OCI-LY3 (cell line): ENCODE results near the gene SMTN.

Source experiments
- EZH2phosphoT487 ChIP-seq: fragments of 200-600 bp; shearing (Covaris generic); IDR thresholded peaks from 2 replicates; pipeline ENCODE4 v1.6.1; 2018; ENCODE audit warnings: antibody characterized with exemption, mixed run types, low read depth
- TF ChIP-seq, protein P1 (sequence below): fragments of 200-600, 300-600 bp; sonication (generic); IDR thresholded peaks from 2 replicates; pipeline ENCODE4 v1.5.1; 2014; ENCODE audit warnings: antibody characterized with exemption, low read length, low read depth

GRCh38 chr22:31120230-31120629 is 39.1 kb downstream of the SMTN start:
- no peak for TF ChIP-seq EZH2phosphoT487
- TF ChIP-seq, protein P1, sequence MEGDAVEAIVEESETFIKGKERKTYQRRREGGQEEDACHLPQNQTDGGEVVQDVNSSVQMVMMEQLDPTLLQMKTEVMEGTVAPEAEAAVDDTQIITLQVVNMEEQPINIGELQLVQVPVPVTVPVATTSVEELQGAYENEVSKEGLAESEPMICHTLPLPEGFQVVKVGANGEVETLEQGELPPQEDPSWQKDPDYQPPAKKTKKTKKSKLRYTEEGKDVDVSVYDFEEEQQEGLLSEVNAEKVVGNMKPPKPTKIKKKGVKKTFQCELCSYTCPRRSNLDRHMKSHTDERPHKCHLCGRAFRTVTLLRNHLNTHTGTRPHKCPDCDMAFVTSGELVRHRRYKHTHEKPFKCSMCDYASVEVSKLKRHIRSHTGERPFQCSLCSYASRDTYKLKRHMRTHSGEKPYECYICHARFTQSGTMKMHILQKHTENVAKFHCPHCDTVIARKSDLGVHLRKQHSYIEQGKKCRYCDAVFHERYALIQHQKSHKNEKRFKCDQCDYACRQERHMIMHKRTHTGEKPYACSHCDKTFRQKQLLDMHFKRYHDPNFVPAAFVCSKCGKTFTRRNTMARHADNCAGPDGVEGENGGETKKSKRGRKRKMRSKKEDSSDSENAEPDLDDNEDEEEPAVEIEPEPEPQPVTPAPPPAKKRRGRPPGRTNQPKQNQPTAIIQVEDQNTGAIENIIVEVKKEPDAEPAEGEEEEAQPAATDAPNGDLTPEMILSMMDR, result no peak
